GM23248 (cell line): ENCODE measurements around the gene GSE1.

Source experiments
- EZH2 ChIP-seq: fragments of 200-600 bp; sonication (generic); IDR thresholded peaks from 2 replicates; pipeline ENCODE4 v1.6.1; 2018; ENCODE audit warnings: antibody characterized with exemption, mild to moderate bottlenecking; ENCODE audit not compliant: insufficient read depth, poor library complexity, severe bottlenecking
- EZH2phosphoT487 ChIP-seq: fragments of 200-600 bp; sonication (generic); IDR thresholded peaks from 2 replicates; pipeline ENCODE4 v1.6.1; 2018; ENCODE audit warnings: antibody characterized with exemption, moderate library complexity, mild to moderate bottlenecking, low read depth; ENCODE audit not compliant: insufficient read depth

GRCh38 chr16:85569039-85569614 lies 44.0 kb upstream of the GSE1 start:
- TF ChIP-seq EZH2 (no peak), EZH2phosphoT487 (no peak)
